ENCODE results near the gene TMEM151B. TPM values are rescaled to one million over a fixed set of nuclear protein-coding genes. Genes with fewer than 3 reads are reported as not detected.

TMEM151B gene
- total RNA-seq, 1 donor from 2014 or later: 0.05 TPM

- no peaks in the 10 kb centered on the region for H3K4me1 Mint-ChIP-seq (ENCODE audit: low read depth)
- no peak overlapping the region for H3K4me3 Mint-ChIP-seq (ENCODE audit: unreplicated experiment)
- no peak for TF ChIP-seq CTCF (IDR thresholded peaks at IDR 0.05)
- peaks cover 27% of the 10 kb centered on the region for H3K27me3 Mint-ChIP-seq (ENCODE audit: low read depth)
- no peak for DNase-seq (ENCODE audit: low spot score)
- H3K9me3 Mint-ChIP-seq (ENCODE audit: low read depth): peaks cover 6% of the 10 kb centered on the region
- no peak overlapping the region for H3K27ac Mint-ChIP-seq (ENCODE audit: unreplicated experiment)
- H3K36me3 Mint-ChIP-seq (ENCODE audit: low read depth): no peaks in the 10 kb centered on the region
Measured at GRCh38 chr6:44353336-44353735, 83.1 kb downstream of the TMEM151B start.

- no peak overlapping the region for H3K27ac Mint-ChIP-seq (ENCODE audit: unreplicated experiment)
Measured at GRCh38 chr6:44355640-44356039, 85.4 kb downstream of the TMEM151B start.

GRCh38 chr6:44356487-44356886, 86.2 kb downstream of the TMEM151B start:
- no peaks in the 10 kb centered on the region for H3K36me3 Mint-ChIP-seq (ENCODE audit: low read depth)
- DNase-seq (ENCODE audit: low spot score): no peak
- peaks cover 6% of the 10 kb centered on the region for H3K9me3 Mint-ChIP-seq (ENCODE audit: low read depth)
- no peaks in the 10 kb centered on the region for H3K4me1 Mint-ChIP-seq (ENCODE audit: low read depth)
- H3K27me3 Mint-ChIP-seq (ENCODE audit: low read depth): peaks cover 40% of the 10 kb centered on the region
- no peak overlapping the region for H3K27ac Mint-ChIP-seq (ENCODE audit: unreplicated experiment)
- TF ChIP-seq CTCF (IDR thresholded peaks at IDR 0.05): no peak
- H3K4me3 Mint-ChIP-seq (ENCODE audit: unreplicated experiment): no peak overlapping the region

More at GRCh38 chr6:44355640-44356039, 85.4 kb downstream of the TMEM151B start:
- H3K36me3 Mint-ChIP-seq (ENCODE audit: low read depth): no peaks in the 10 kb centered on the region
- no peak for DNase-seq (ENCODE audit: low spot score)
- peaks cover 6% of the 10 kb centered on the region for H3K9me3 Mint-ChIP-seq (ENCODE audit: low read depth)
- TF ChIP-seq CTCF (IDR thresholded peaks at IDR 0.05): no peak
- H3K4me3 Mint-ChIP-seq (ENCODE audit: unreplicated experiment): no peak overlapping the region
- H3K4me1 Mint-ChIP-seq (ENCODE audit: low read depth): no peaks in the 10 kb centered on the region
- H3K27me3 Mint-ChIP-seq (ENCODE audit: low read depth): peaks cover 34% of the 10 kb centered on the region

Other genes starting within 250 kb of the TMEM151B start
- 35.1 to 38.7 TPM (median 35.5 TPM) in 3 replicates for gene MRPL14, start 143.0 kb upstream of the TMEM151B start, total RNA-seq
- gene TMEM63B, start 142.9 kb upstream of the TMEM151B start, total RNA-seq: 36.2 to 40.7 TPM (median 40.3 TPM) in 3 replicates
- 0.07 TPM in 1 of 3 replicates, not detected in the others for gene CAPN11, start 111.6 kb upstream of the TMEM151B start, total RNA-seq
- gene MYMX, start 53.5 kb upstream of the TMEM151B start, total RNA-seq: not detected in 3 replicates
- 161 to 231 TPM (median 221 TPM) in 3 replicates for gene SLC29A1, start 46.9 kb upstream of the TMEM151B start, total RNA-seq
- gene HSP90AB1, start 23.3 kb upstream of the TMEM151B start, total RNA-seq: 508 to 805 TPM (median 512 TPM) in 3 replicates
- gene SLC35B2, start 12.9 kb upstream of the TMEM151B start, total RNA-seq: 71.5 to 83.1 TPM (median 75.7 TPM) in 3 replicates
- 3.0 to 7.0 TPM (median 6.2 TPM) in 3 replicates for gene NFKBIE, start 4.9 kb upstream of the TMEM151B start, total RNA-seq
- 7.9 to 14.9 TPM (median 8.6 TPM) in 3 replicates for gene AARS2, start 42.9 kb downstream of the TMEM151B start, total RNA-seq
- gene SPATS1, start 72.2 kb downstream of the TMEM151B start, total RNA-seq: not detected in 3 replicates
- 18.4 to 23.2 TPM (median 19.0 TPM) in 3 replicates for gene CDC5L, start 117.3 kb downstream of the TMEM151B start, total RNA-seq

All from chondrocyte (in vitro differentiated cells).